OCI-M2 (cell line): ENCODE data around the gene PITHD1.
A peak's percentile ranks its signal among the peaks of the same experiment; 100 is the strongest.
"Not testable (repeated sequence)": the region's sequence is repeated elsewhere in the genome, so short reads cannot be mapped to it uniquely, and the experiment has no call there.

Experiments used
- DNase-seq: peaks from one replicate; lab custom pipeline; 2025; ENCODE audit not compliant: unreplicated experiment; lab: John Stamatoyannopoulos, UW

PITHD1 gene

GRCh38 chr1:23777979-23778814, at the start of gene PITHD1:
PITHD1 (plus strand) TSS chr1:23778418; CDS start chr1:23778516, 98 bp downstream.
- DNase-seq = peak; percentile 86

GRCh38 chr1:23732363-23733224, 45.6 kb upstream of the PITHD1 start:
- no peak for DNase-seq

- not testable (repeated sequence) for DNase-seq
These were observed 44.9 kb upstream of the PITHD1 start for GRCh38 chr1:23733281-23733680.

GRCh38 chr1:23736437-23737134, 41.6 kb upstream of the PITHD1 start:
- no peak for DNase-seq

GRCh38 chr1:23741609-23742008, 36.6 kb upstream of the PITHD1 start:
- DNase-seq = no peak

GRCh38 chr1:23742670-23743286, 35.4 kb upstream of the PITHD1 start:
- DNase-seq = no peak

GRCh38 chr1:23743287-23744152, 34.7 kb upstream of the PITHD1 start, which contains the start of gene ELOA:
ELOA (plus strand) TSS chr1:23743471; CDS start chr1:23743504, 33 bp downstream.
- no peak for DNase-seq

- no peak for DNase-seq
These were observed 32.7 kb upstream of the PITHD1 start for GRCh38 chr1:23745515-23745914.

GRCh38 chr1:23748016-23748415, 30.2 kb upstream of the PITHD1 start:
- DNase-seq = no peak

GRCh38 chr1:23751050-23751814, 27.0 kb upstream of the PITHD1 start:
- DNase-seq = no peak

GRCh38 chr1:23751815-23752200, 26.4 kb upstream of the PITHD1 start:
- DNase-seq = no peak

- DNase-seq = no peak
These were observed 25.3 kb upstream of the PITHD1 start for GRCh38 chr1:23752909-23753308.

- DNase-seq = no peak
These were observed 21.5 kb upstream of the PITHD1 start for GRCh38 chr1:23756676-23757075.

- DNase-seq = no peak
These were observed 20.4 kb upstream of the PITHD1 start for GRCh38 chr1:23757812-23758211.

GRCh38 chr1:23759277-23759676, 18.9 kb upstream of the PITHD1 start:
- DNase-seq = no peak

GRCh38 chr1:23763041-23763577, 15.1 kb upstream of the PITHD1 start:
- DNase-seq = no peak

- no peak for DNase-seq
These were observed 9.5 kb upstream of the PITHD1 start for GRCh38 chr1:23768733-23769132.

- peak; percentile 46 for DNase-seq
These were observed 6.0 kb upstream of the PITHD1 start for GRCh38 chr1:23772049-23772853.
